Esophagus squamous epithelium (tissue), 5 donors: ENCODE results near the gene BGN. TPM values are rescaled to one million over a fixed set of nuclear protein-coding genes. Genes with fewer than 3 reads are reported as not detected.

Experiments used
- DNase-seq: peaks from one replicate; lab custom pipeline; 2025; lab: John Stamatoyannopoulos, UW
- H3K27ac ChIP-seq, 4 donors: fragments of 200-600 bp; sonication (generic); one replicate each; pipeline ENCODE4 v1.5.1; 2016 to 2019; ENCODE audit warnings: mild to moderate bottlenecking in 1 of 4
- H3K27me3 ChIP-seq, 4 donors: fragments of 200-600 bp; sonication (generic); 1 replicate in 3 of 4; 2 replicates in 1 of 4; pipeline versions ENCODE4 v1.5.1 to v1.6.0; 2017 to 2021; ENCODE audit warnings: antibody characterized with exemption in 1 of 4
- H3K36me3 ChIP-seq, 3 donors: fragments of 200-600 bp; sonication (generic); one replicate each; pipeline ENCODE4 v1.5.1; 2016 to 2019
- H3K4me1 ChIP-seq, 3 donors: fragments of 200-600 bp; sonication (generic); one replicate each; pipeline ENCODE4 v1.5.1; 2017 to 2019
- H3K4me3 ChIP-seq, 4 donors: fragments of 200-600 bp; sonication (generic); 1 replicate in 3 of 4; 2 replicates in 1 of 4; pipeline ENCODE4 v1.5.1; 2016 to 2019; ENCODE audit warnings: mild to moderate bottlenecking in 2 of 4, moderate library complexity in 1 of 4
- H3K9me3 ChIP-seq, 3 donors: fragments of 200-600 bp; sonication (generic); one replicate each; pipeline ENCODE4 v1.5.1; 2016 to 2019
- POLR2A ChIP-seq, 4 donors: fragments of 450-650 bp; IDR thresholded peaks; one replicate each; pipeline ENCODE4 v1.6.1; 2017; ENCODE audit warnings: antibody characterized with exemption in 4 of 4, mild to moderate bottlenecking in 4 of 4, moderate library complexity in 3 of 4
- WGBS, 2 donors: methylation state at CpG; one replicate each; pipeline ENCODE4 v1.1.5; 2018; 5-methylcytosine and 5-hydroxymethylcytosine counted together
- intact Hi-C: fragments of 100-400 bp; cut with DNase I; formaldehyde crosslinking; loops from one replicate; pipeline ENCODE4 v1.15.0; 2022
- total RNA-seq, 4 donors: library from RNA; depleted of rRNA; stranded (reverse); fragments of >200 nt; gene quantifications; one replicate each; pipeline ENCODE4 v1.1.0, GENCODE V29; 2016
- TF ChIP-seq, protein P1 (sequence below), 6 experiments: fragments of 450-650 bp in 4 of 6; fragments of 200-600 bp in 2 of 6; sonication (generic) in 2 of 6; IDR thresholded peaks; one replicate each; pipeline ENCODE4 v1.5.1; 2016 to 2019; ENCODE audit warnings: antibody characterized with exemption in 6 of 6, mild to moderate bottlenecking in 4 of 6, moderate library complexity in 4 of 6
- donor health status: DM: yes; HTN: yes; CAD: no.

Gene BGN
- total RNA-seq, 4 donors from 2014 or later, result 6.7 to 26.7 (median 15.7) TPM

DNA sequence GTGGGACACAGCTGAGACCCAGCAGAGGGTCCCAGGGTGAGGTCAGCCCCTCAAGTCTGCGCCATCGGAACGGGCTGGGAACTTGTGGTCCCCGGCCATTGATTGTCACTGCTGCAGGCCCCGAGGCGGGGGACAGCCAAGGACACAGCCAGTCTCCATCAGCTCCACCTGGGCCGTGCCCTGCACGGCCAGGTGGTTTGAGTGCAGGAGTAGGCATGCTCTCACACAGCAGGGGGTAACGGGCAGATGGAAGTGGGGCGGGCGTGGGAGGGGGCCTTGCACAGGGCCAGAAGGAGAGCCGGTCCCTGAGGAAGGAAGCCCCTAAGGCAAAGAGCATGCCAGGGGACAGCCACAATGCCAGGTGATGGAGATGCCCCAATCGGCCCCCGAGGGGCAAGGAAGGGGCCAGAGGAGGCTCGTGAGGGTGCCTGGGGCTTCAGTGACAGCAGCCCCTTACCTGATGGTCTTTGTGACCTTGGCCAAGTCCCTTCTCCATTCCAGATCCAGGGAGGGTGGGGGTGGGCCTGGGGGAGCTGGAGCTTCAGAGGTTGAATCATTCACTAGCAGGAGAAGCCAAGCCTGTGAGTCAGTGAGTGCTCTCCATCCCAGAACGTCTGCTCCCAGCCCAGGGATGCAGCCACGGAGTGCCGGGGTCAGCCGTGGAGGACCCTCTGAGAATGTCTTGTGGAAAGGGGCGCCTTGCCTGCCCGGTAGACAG lies 24.9 kb downstream of the BGN start:
- H3K4me3 ChIP-seq, result no peak overlapping the region
- 12% methylated on average over 3 of the region's 21 CpGs; no CpG with 5 or more reads in 1 of the 2 donors for WGBS, 2 donors
- H3K36me3 ChIP-seq, result no peaks in the 10 kb centered on the region
- H3K9me3 ChIP-seq, result no peaks in the 10 kb centered on the region
- H3K4me1 ChIP-seq, result peaks cover 3 to 28% (median 4%) of the 10 kb centered on the region in 3 donors
- no peak for DNase-seq
- intact Hi-C loops, result no loop called here
- H3K27ac ChIP-seq, result no peak overlapping the region
- H3K27me3 ChIP-seq, result peaks cover 0 to 82% (median 12%) of the 10 kb centered on the region in 4 donors
- no peak for TF ChIP-seq POLR2A (IDR thresholded peaks at IDR 0.05)
- TF ChIP-seq, protein P1, sequence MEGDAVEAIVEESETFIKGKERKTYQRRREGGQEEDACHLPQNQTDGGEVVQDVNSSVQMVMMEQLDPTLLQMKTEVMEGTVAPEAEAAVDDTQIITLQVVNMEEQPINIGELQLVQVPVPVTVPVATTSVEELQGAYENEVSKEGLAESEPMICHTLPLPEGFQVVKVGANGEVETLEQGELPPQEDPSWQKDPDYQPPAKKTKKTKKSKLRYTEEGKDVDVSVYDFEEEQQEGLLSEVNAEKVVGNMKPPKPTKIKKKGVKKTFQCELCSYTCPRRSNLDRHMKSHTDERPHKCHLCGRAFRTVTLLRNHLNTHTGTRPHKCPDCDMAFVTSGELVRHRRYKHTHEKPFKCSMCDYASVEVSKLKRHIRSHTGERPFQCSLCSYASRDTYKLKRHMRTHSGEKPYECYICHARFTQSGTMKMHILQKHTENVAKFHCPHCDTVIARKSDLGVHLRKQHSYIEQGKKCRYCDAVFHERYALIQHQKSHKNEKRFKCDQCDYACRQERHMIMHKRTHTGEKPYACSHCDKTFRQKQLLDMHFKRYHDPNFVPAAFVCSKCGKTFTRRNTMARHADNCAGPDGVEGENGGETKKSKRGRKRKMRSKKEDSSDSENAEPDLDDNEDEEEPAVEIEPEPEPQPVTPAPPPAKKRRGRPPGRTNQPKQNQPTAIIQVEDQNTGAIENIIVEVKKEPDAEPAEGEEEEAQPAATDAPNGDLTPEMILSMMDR (IDR thresholded peaks at IDR 0.05), result no peak

- Histone ChIP-seq H3K4me1 (peaks cover 3 to 28% (median 4%) of the 10 kb centered on the region in 3 donors), H3K27me3 (peaks cover 0 to 84% (median 12%) of the 10 kb centered on the region in 4 donors), H3K4me3 (no peak overlapping the region), H3K9me3 (no peaks in the 10 kb centered on the region), H3K27ac (no peak overlapping the region), H3K36me3 (no peaks in the 10 kb centered on the region)
- 33 to 92% methylated on average over 2 to 4 of the region's 7 CpGs for WGBS, 2 donors
- no peak for DNase-seq
- TF ChIP-seq, protein P1 (IDR thresholded peaks at IDR 0.05), result no peak
- no peak for TF ChIP-seq POLR2A (IDR thresholded peaks at IDR 0.05)
- intact Hi-C loops, result no loop called here
Measured at GRCh38 chrX:153520287-153520917, 25.6 kb downstream of the BGN start.

DNA sequence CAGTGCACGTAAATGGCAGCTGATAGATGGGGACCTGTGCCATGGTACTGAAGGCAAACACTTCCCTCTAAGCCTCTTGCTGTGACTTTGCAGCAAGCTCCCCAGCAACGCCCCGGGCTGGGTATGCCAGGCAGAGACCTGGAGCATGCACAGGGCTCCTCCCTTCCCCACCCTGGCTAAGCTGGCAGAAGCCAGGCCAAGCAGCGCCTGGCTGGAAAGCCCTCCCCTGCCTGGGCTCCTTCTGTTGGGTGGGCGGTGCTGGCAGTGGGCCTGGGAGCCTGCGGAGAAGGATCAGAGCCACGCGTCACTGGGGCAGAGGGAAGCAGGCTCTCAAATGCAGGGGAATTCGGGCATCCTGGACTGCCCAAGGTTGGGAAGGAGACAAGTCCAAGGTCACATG lies 26.3 kb downstream of the BGN start:
- intact Hi-C loops, result no loop called here
- no peak overlapping the region for H3K27ac ChIP-seq
- peaks cover 0 to 86% (median 12%) of the 10 kb centered on the region in 4 donors for H3K27me3 ChIP-seq
- 33% methylated on average over 1 of the region's 9 CpGs; no CpG with 5 or more reads in 1 of the 2 donors for WGBS, 2 donors
- no peak overlapping the region for H3K4me3 ChIP-seq
- peaks cover 3 to 28% (median 4%) of the 10 kb centered on the region in 3 donors for H3K4me1 ChIP-seq
- H3K36me3 ChIP-seq, result no peaks in the 10 kb centered on the region
- DNase-seq, result no peak
- no peak for TF ChIP-seq POLR2A (IDR thresholded peaks at IDR 0.05)
- TF ChIP-seq, protein P1 (IDR thresholded peaks at IDR 0.05), result no peak
- H3K9me3 ChIP-seq, result no peaks in the 10 kb centered on the region

DNA sequence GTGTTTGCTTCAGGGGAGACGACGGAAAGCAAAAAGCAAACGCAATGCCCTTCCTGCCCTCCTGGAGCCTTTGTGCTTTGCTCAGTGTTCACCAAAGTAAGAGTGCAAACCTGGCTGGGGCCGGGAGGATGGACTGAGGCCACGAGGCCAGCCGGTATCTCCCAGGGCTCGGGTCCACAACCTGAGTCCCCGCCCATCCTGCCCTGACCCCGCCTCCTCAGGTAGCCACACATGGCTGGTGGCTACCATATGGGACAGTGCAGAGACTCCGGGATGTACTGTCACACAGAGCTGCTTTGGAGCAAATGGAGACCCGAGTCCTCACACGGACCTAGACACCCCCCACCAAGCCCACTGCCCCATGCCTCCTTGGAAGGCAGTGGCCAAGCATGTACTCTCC lies 27.5 kb downstream of the BGN start:
- no peak for DNase-seq
- no CpG with 5 or more reads among the region's 12 CpGs for whole genome bisulfite sequencing, 2 donors
- intact Hi-C loops, result no loop called here
- H3K27ac ChIP-seq, result no peak overlapping the region
- H3K4me3 ChIP-seq, result no peak overlapping the region
- peaks cover 0 to 86% (median 12%) of the 10 kb centered on the region in 4 donors for H3K27me3 ChIP-seq
- H3K9me3 ChIP-seq, result no peaks in the 10 kb centered on the region
- H3K36me3 ChIP-seq, result no peaks in the 10 kb centered on the region
- peaks cover 3 to 32% (median 4%) of the 10 kb centered on the region in 3 donors for H3K4me1 ChIP-seq
- TF ChIP-seq, protein P1 (IDR thresholded peaks at IDR 0.05), result no peak
- TF ChIP-seq POLR2A (IDR thresholded peaks at IDR 0.05), result no peak

DNA sequence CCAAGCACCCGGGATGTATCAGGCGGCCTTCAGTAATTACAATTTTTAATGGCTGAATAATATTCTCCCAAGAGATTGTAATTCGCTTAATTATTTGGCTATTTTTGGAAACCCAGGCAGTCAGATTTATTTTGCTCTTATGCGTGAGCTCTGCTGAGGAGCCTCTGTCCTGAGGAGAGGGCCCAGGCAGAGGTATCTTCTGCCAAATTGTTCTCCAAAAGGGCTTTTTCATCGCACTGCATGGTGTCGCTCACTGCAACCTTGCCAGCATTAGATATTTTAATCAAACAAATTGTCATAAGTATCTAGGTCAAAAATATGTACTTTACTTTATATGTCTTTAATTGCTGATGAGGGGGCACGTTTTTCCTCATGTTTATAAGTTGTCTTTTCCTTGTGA lies 28.5 kb downstream of the BGN start:
- H3K4me3 ChIP-seq, result no peak overlapping the region
- no peak overlapping the region for H3K27ac ChIP-seq
- no peaks in the 10 kb centered on the region for H3K36me3 ChIP-seq
- no peak for DNase-seq
- 77 to 81% methylated on average over 7 of the region's 7 CpGs for WGBS, 2 donors
- no peaks in the 10 kb centered on the region for H3K9me3 ChIP-seq
- H3K4me1 ChIP-seq, result peaks cover 0 to 30% (median 4%) of the 10 kb centered on the region in 3 donors
- TF ChIP-seq, protein P1 (IDR thresholded peaks at IDR 0.05), result no peak
- TF ChIP-seq POLR2A (IDR thresholded peaks at IDR 0.05), result no peak
- H3K27me3 ChIP-seq, result peaks cover 0 to 81% (median 11%) of the 10 kb centered on the region in 4 donors
- intact Hi-C loops, result no loop called here
